ENCODE measurements around the gene SPOCK1.

DNA sequence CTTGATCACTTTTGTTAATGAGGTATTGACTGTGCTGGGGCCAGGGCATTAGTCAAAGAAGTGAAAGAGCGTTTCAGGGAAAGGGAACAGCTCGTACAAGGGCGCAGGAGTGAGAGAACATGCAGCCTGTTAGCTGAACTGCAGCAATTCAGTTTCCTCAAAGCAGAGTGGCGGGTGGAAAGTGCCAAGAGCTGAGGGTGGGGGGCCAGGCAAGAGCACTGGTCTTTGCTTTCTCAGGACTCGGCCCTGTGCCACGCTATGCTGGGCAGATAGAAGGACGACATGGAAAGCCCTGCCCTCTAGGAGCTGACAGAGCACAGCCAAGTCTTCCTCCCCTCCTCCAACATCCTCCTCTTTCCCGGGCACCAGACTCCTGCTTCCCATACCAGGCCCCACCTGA lies 304.8 kb downstream of the SPOCK1 start:
- TF ChIP-seq, protein P1, sequence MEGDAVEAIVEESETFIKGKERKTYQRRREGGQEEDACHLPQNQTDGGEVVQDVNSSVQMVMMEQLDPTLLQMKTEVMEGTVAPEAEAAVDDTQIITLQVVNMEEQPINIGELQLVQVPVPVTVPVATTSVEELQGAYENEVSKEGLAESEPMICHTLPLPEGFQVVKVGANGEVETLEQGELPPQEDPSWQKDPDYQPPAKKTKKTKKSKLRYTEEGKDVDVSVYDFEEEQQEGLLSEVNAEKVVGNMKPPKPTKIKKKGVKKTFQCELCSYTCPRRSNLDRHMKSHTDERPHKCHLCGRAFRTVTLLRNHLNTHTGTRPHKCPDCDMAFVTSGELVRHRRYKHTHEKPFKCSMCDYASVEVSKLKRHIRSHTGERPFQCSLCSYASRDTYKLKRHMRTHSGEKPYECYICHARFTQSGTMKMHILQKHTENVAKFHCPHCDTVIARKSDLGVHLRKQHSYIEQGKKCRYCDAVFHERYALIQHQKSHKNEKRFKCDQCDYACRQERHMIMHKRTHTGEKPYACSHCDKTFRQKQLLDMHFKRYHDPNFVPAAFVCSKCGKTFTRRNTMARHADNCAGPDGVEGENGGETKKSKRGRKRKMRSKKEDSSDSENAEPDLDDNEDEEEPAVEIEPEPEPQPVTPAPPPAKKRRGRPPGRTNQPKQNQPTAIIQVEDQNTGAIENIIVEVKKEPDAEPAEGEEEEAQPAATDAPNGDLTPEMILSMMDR (IDR thresholded peaks at IDR 0.05): no peak
- no peak for TF ChIP-seq POLR2A (IDR thresholded peaks at IDR 0.05)

All from stomach (tissue), 4 donors.